K562 (cell line): ENCODE results near the gene SERPINE1. TPM values are rescaled to one million over a fixed set of nuclear protein-coding genes. Genes with fewer than 3 reads are reported as not detected.

ENCODE experiments used
- ATAC-seq: fragments of 200-7000 bp; cut with Tn5 transposase; 3 replicates; pipeline ENCODE4 v1.9.1; 2020; ENCODE audit warnings: moderate library complexity
- BruUV-seq: library from RNA; stranded (reverse); fragments of 400-500 nt; replicated peaks from 2 replicates; lab custom pipeline; 2021; lab: Mats Ljungman, UMichigan
- CTCF ChIA-PET: fragments of 300-600 bp; formaldehyde crosslinking; extraction: SDS; loops from one replicate; lab custom pipeline; 2021; ENCODE audit warnings: low intra/inter-chr PET ratio; lab: Yijun Ruan, JAX
- POLR2A ChIA-PET: fragments of 300-600, 350-650 bp; sonication (Branson Sonifier 250); formaldehyde crosslinking; extraction: SDS; loops from one replicate; lab custom pipeline; 2021; ENCODE audit warnings: antibody characterized with exemption, inconsistent platforms; lab: Yijun Ruan, JAX
- DNase-seq, 4 experiments: peaks; one replicate each; pipeline versions ENCODE4 v3.0.0 to v3.0.0-alpha.2; 2011 to 2018; ENCODE audit warnings: low spot score in 3 of 4, mixed read lengths in 3 of 4; ENCODE audit errors: extremely low read depth in 1 of 4
- FAIRE-seq: peaks from 2 replicates; lab custom pipeline; 2011; peaks lifted over from hg19 to GRCh38; lab: Jason Lieb, UNC
- H2AFZ ChIP-seq: 2 replicates; pipeline ENCODE4 v1.6.0; 2011; ENCODE audit warnings: low read depth, low read length, control low read depth, inconsistent platforms
- H3K27ac ChIP-seq: fragments of 200-600 bp; 3 replicates; pipeline ENCODE4 v1.8.0; 2011; ENCODE audit warnings: low read depth, mild to moderate bottlenecking, control low read depth, inconsistent platforms, low read length, moderate library complexity, mixed read lengths; ENCODE audit errors: extremely low read depth
- H3K27me3 ChIP-seq, 2 experiments: fragments of 300-600 bp in 1 of 2; 2 replicates in 1 of 2; 3 replicates in 1 of 2; pipeline versions ENCODE4 v1.6.0 to v1.8.0; 2011; ENCODE audit warnings: inconsistent platforms in 2 of 2, low read length in 2 of 2, mild to moderate bottlenecking in 1 of 2, mixed read lengths in 1 of 2, moderate library complexity in 1 of 2; ENCODE audit not compliant: control insufficient read depth in 2 of 2, insufficient read depth in 2 of 2
- H3K36me3 ChIP-seq: fragments of 300-600 bp; 3 replicates; pipeline ENCODE4 v1.8.0; 2011; ENCODE audit warnings: mild to moderate bottlenecking, low read length, inconsistent platforms; ENCODE audit not compliant: control insufficient read depth, insufficient read depth
- H3K4me1 ChIP-seq, 2 experiments: fragments of 200-600 bp in 1 of 2; replicated peaks in 1 of 2; 2 replicates in 1 of 2; 3 replicates in 1 of 2; pipeline versions ENCODE4 v1.5.1 to v1.8.0; 2011; ENCODE audit warnings: inconsistent platforms in 2 of 2, low read length in 2 of 2, mild to moderate bottlenecking in 1 of 2, mixed read lengths in 1 of 2, moderate library complexity in 1 of 2; ENCODE audit not compliant: control insufficient read depth in 2 of 2, insufficient read depth in 2 of 2
- H3K4me2 ChIP-seq: 2 replicates; pipeline ENCODE4 v1.6.1; 2011; ENCODE audit warnings: low read length, control low read depth, inconsistent platforms, mixed read lengths; ENCODE audit not compliant: insufficient read depth
- H3K4me3 ChIP-seq: fragments of 200-600 bp; sonication (generic), shearing (Covaris generic); 2 replicates; pipeline ENCODE4 v1.5.1; 2016; ENCODE audit warnings: control low read depth, inconsistent platforms
- H3K79me2 ChIP-seq: fragments of 200-600 bp; 3 replicates; pipeline ENCODE4 v1.8.0; 2011; ENCODE audit warnings: low read length, inconsistent platforms; ENCODE audit not compliant: control insufficient read depth, insufficient read depth
- H3K9ac ChIP-seq, 2 experiments: 2 replicates each; pipeline versions ENCODE4 v1.6.0 to v1.6.1; 2011; ENCODE audit warnings: low read depth in 2 of 2, low read length in 2 of 2, control low read depth in 1 of 2, inconsistent platforms in 1 of 2, mild to moderate bottlenecking in 1 of 2, mixed read lengths in 1 of 2; ENCODE audit not compliant: insufficient read depth in 1 of 2
- H3K9me1 ChIP-seq: one replicate; pipeline ENCODE4 v1.6.0; 2011; ENCODE audit warnings: inconsistent platforms, mild to moderate bottlenecking, low read length, moderate library complexity; ENCODE audit not compliant: control insufficient read depth, insufficient read depth
- H3K9me3 ChIP-seq: replicated peaks from 2 replicates; pipeline ENCODE4 v1.5.1; 2011; ENCODE audit warnings: low read depth, low read length, inconsistent platforms; ENCODE audit not compliant: control insufficient read depth, insufficient read depth
- H4K20me1 ChIP-seq: replicated peaks from 2 replicates; pipeline ENCODE4 v1.6.1; 2011; ENCODE audit warnings: low read length, inconsistent platforms, mixed read lengths; ENCODE audit not compliant: control insufficient read depth, insufficient read depth
- HSF4 ChIP-seq: fragments of 250-450 bp; sonication (Bioruptor Pico); IDR thresholded peaks from 2 replicates; pipeline ENCODE4 v2.1.2; 2022; ENCODE audit warnings: mild to moderate bottlenecking, moderate library complexity, borderline replicate concordance
- PHB2 ChIP-seq: fragments of 450-650 bp; IDR thresholded peaks from 2 replicates; pipeline ENCODE4 v1.6.1; 2017; ENCODE audit warnings: low read depth
- SAP30 ChIP-seq: fragments of 200-600 bp; sonication (generic); IDR thresholded peaks from 2 replicates; pipeline ENCODE4 v1.6.1; 2012; ENCODE audit warnings: borderline replicate concordance, low read depth, mild to moderate bottlenecking, moderate library complexity, low read length, control low read depth, inconsistent platforms; ENCODE audit not compliant: insufficient read depth, poor library complexity, severe bottlenecking
- ZNF696 ChIP-seq: fragments of 250-450 bp; sonication (Bioruptor Pico); conservative IDR thresholded peaks from 2 replicates; pipeline ENCODE4 v1.4.0; 2020; ENCODE audit warnings: mild to moderate bottlenecking, moderate library complexity
- WGBS: fragments of 100-300 bp; shearing (Covaris generic); methylation state at CpG from one replicate; pipeline ENCODE4 v1.1.6; 2016; ENCODE audit warnings: low coverage, mixed read lengths; ENCODE audit not compliant: insufficient coverage; ENCODE audit errors: missing lambda C conversion rate; 5-methylcytosine and 5-hydroxymethylcytosine counted together
- in situ Hi-C: fragments of 300-500 bp; cut with MboI; formaldehyde crosslinking; loops from 4 replicates; pipeline ENCODE4 v1.15.0; 2018; ENCODE audit warnings: inconsistent platforms, mixed read lengths
- intact Hi-C: fragments of 100-400 bp; cut with micrococcal nuclease; formaldehyde crosslinking; loops from 2 replicates; pipeline ENCODE4 v1.14.2; 2022
- polyA plus RNA-seq, 8 experiments: library from polyadenylated mRNA; depleted of rRNA in 4 of 8; stranded (reverse) in 5 of 8; unstranded in 3 of 8; fragments of >200 nt; fragmentation: Nextera tagmentation in 2 of 8; fragmentation: Illumina TruSeq in 1 of 8; extraction: Ambion mirVana in 2 of 8; extraction: Trizol in 1 of 8; gene quantifications; 2 replicates each; pipeline versions ENCODE4 v1.2.1 to v1.2.3, GENCODE V29; 2011 to 2014; ENCODE audit warnings: inconsistent platforms in 1 of 8, missing spikeins in 1 of 8
- total RNA-seq, 7 experiments: library from RNA; depleted of rRNA in 6 of 7; stranded (reverse); fragments of >200 nt in 6 of 7; fragmentation: Illumina TruSeq in 2 of 7; extraction: Trizol in 2 of 7; gene quantifications; 2 replicates each; pipeline versions ENCODE4 v1.2.1 to v1.2.3, GENCODE V29; 2011 to 2021; ENCODE audit warnings: low replicate concordance in 1 of 7
- TF ChIP-seq, protein P1 (sequence below): IDR thresholded peaks from 2 replicates; pipeline ENCODE4 v1.6.1; 2016; ENCODE audit warnings: missing genetic modification characterization, missing compliant biosample characterization

Gene SERPINE1
- total and polyA plus RNA-seq, 9 of the 15 experiments (the other 6 are each of a cell fraction or from before 2014, with no cell fraction given), result 0.22 to 4.8 (median 0.91) TPM

- TF ChIP-seq ZNF696 (CRISPR knock-in tag), result no peak
- no peak for TF ChIP-seq SAP30
- TF ChIP-seq HSF4 (CRISPR knock-in tag), result no peak
Observed at GRCh38 chr7:101128040-101128834, 1.3 kb downstream of the SERPINE1 start (continued).

GRCh38 chr7:101129603-101130117 is 2.8 kb downstream of the SERPINE1 start:
- no peaks in the 10 kb centered on the region for H4K20me1 ChIP-seq
- POLR2A ChIA-PET, result interaction anchor here (0.6 kb wide), 1 partner anchor 781 kb away, joined by 3 read pairs; no protein-coding TSS in a partner anchor
- BruUV-seq, result no TSS peak
- no peaks in the 10 kb centered on the region for H3K36me3 ChIP-seq
- TF ChIP-seq, protein P1, sequence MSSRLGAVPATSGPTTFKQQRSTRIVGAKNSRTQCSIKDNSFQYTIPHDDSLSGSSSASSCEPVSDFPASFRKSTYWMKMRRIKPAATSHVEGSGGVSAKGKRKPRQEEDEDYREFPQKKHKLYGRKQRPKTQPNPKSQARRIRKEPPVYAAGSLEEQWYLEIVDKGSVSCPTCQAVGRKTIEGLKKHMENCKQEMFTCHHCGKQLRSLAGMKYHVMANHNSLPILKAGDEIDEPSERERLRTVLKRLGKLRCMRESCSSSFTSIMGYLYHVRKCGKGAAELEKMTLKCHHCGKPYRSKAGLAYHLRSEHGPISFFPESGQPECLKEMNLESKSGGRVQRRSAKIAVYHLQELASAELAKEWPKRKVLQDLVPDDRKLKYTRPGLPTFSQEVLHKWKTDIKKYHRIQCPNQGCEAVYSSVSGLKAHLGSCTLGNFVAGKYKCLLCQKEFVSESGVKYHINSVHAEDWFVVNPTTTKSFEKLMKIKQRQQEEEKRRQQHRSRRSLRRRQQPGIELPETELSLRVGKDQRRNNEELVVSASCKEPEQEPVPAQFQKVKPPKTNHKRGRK (tag), result peak; percentile 77
- no peak for TF ChIP-seq PHB2
- TF ChIP-seq, all 486 proteins: peak for 1
- Histone ChIP-seq H3K4me2 (no peak overlapping the region), H3K9me1 (no peaks in the 10 kb centered on the region), H3K9ac (no peak overlapping the region), H2AFZ (no peak overlapping the region), H3K9me3 (no peaks in the 10 kb centered on the region), H3K4me3 (no peak overlapping the region), H3K27me3 (no peaks in the 10 kb centered on the region), H3K79me2 (no peaks in the 10 kb centered on the region), H3K4me1 (peaks cover 23 to 33% of the 10 kb centered on the region in 2 experiments), H3K27ac (no peak overlapping the region)
- DNase-seq (no peak), ATAC-seq (no peak), FAIRE-seq (no peak)
- in situ Hi-C loops, result no loop called here
- 56% methylated on average over 3 of the region's 3 CpGs for WGBS
- CTCF ChIA-PET, result interaction anchor here (0.8 kb wide), 1 partner anchor 45 kb away, joined by 3 read pairs; no protein-coding TSS in a partner anchor
- intact Hi-C loops, result no loop called here
